Natural killer cell (primary cell): ENCODE data around the gene EPHX1. TPM values are rescaled to one million over a fixed set of nuclear protein-coding genes. Genes with fewer than 3 reads are reported as not detected.
"Not testable (repeated sequence)": the region's sequence is repeated elsewhere in the genome, so short reads cannot be mapped to it uniquely, and the experiment has no call there.

Experiments
- ATAC-seq, 3 donors: fragments of 150-1000 bp in 2 of 3; fragments of 200-7000 bp in 1 of 3; cut with Tn5 transposase; 1 replicate in 1 of 3; 2 replicates in 2 of 3; pipeline ENCODE4 v1.10.0; 2021; ENCODE audit warnings: mild to moderate bottlenecking in 2 of 3, moderate library complexity in 2 of 3
- DNase-seq, 2 donors: peaks; one replicate each; pipeline versions ENCODE4 v3.0.0 to v3.0.0-alpha.2; 2013 to 2021; ENCODE audit warnings: mixed read lengths in 1 of 2
- H3K27ac ChIP-seq: one replicate; pipeline ENCODE4 v1.5.1; 2013; ENCODE audit warnings: mild to moderate bottlenecking, low read length
- H3K27me3 ChIP-seq: one replicate; pipeline ENCODE4 v1.6.1; 2013; ENCODE audit warnings: low read length; ENCODE audit not compliant: control insufficient read depth, insufficient read depth
- H3K36me3 ChIP-seq: one replicate; pipeline ENCODE4 v1.6.1; 2013; ENCODE audit warnings: low read length; ENCODE audit not compliant: control insufficient read depth, insufficient read depth
- H3K4me1 ChIP-seq: one replicate; pipeline ENCODE4 v1.6.1; 2013; ENCODE audit warnings: low read length; ENCODE audit not compliant: control insufficient read depth, insufficient read depth
- H3K4me3 ChIP-seq: one replicate; pipeline ENCODE4 v1.5.1; 2013; ENCODE audit warnings: low read length
- H3K9me3 ChIP-seq: one replicate; pipeline ENCODE4 v1.6.1; 2013; ENCODE audit warnings: low read length; ENCODE audit not compliant: control insufficient read depth, insufficient read depth
- H3K27ac Mint-ChIP-seq, 2 donors: one replicate each; pipeline ENCODE4 v1.8.0; 2022; ENCODE audit warnings: mild to moderate bottlenecking in 2 of 2, mixed read lengths in 2 of 2, moderate library complexity in 1 of 2
- H3K27me3 Mint-ChIP-seq, 2 donors: one replicate each; pipeline ENCODE4 v1.8.0; 2022; ENCODE audit warnings: low read depth in 2 of 2, mixed read lengths in 2 of 2
- H3K36me3 Mint-ChIP-seq: one replicate; pipeline ENCODE4 v1.8.0; 2022; ENCODE audit warnings: mixed read lengths
- H3K4me1 Mint-ChIP-seq, 2 donors: one replicate each; pipeline ENCODE4 v1.8.0; 2022; ENCODE audit warnings: mixed read lengths in 2 of 2
- H3K4me3 Mint-ChIP-seq: one replicate; pipeline ENCODE4 v1.8.0; 2022; ENCODE audit warnings: mild to moderate bottlenecking, moderate library complexity, mixed read lengths
- H3K9me3 Mint-ChIP-seq, 2 donors: one replicate each; pipeline ENCODE4 v1.8.0; 2022; ENCODE audit warnings: mixed read lengths in 2 of 2
- WGBS: methylation state at CpG from one replicate; pipeline ENCODE4 v1.1.7; 2013; ENCODE audit warnings: missing lambda C conversion rate; ENCODE audit not compliant: insufficient coverage; 5-methylcytosine and 5-hydroxymethylcytosine counted together
- intact Hi-C: fragments of 100-400 bp; cut with micrococcal nuclease; formaldehyde crosslinking; loops from one replicate; pipeline ENCODE4 v1.14.2; 2022
- total RNA-seq, 4 donors: library from RNA; stranded (reverse); fragments of 120-200 nt in 1 of 4; gene quantifications; one replicate each; pipeline versions ENCODE4 v1.2.3 to v1.2.4, GENCODE V29; 2013 to 2022
- TF ChIP-seq, protein P1 (sequence below): fragments of 200-600 bp; IDR thresholded peaks from one replicate; pipeline ENCODE4 v1.8.0; 2022; ENCODE audit warnings: antibody characterized with exemption

Gene EPHX1
- total RNA-seq, 3 donors from 2014 or later (not counting 1 experiment from before 2014, with no cell fraction given): 1.1 to 2.3 (median 1.5) TPM

DNA sequence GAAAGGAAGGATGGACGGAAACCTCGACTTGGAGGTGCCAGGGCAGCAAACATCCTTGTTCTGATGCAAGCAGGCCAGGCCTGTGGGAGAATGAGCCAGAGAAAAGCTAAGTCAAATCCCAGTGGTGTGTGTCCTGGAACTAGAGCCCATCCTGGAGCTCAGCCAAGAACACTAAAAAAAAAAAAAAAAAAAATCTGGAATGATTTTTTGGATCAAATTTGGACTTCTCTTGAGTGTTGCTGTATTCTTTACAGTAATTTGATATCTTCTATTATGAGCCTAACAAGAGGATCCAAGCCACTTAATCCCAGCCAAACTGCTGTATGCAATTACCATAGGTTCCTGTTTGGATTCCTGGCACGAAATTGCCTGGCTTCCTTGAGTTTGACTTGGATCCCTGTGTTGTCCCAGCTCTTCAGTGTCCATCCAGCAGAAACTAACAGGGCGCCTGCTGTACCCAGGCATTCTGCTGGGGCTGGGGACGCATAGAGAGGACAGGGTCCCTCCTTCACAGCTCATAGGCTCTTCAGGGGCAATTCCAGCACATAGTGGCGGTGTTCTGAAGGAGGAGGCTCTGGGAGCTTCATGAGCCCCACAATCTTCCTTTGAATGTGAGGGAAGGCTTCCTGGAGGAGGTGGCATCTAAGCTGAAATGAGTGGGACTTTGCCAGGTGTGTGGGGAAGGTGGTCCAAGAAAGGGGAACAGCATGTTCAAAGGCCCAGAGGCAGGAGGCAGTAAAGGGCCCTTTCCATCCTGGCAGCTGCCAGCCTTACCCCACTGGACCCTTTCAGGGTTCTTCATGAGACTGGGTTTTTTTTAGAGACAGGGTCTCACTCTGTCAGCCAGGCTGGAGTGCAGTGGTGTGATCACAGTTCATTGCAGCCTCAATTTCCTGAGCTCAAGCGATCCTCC, 24.7 kb downstream of the EPHX1 start:
- Mint-ChIP-seq H3K36me3 (no peaks in the 10 kb centered on the region), H3K27ac (no peak overlapping the region), H3K4me1 (no peaks in the 10 kb centered on the region), H3K9me3 (no peaks in the 10 kb centered on the region), H3K27me3 (no peaks in the 10 kb centered on the region), H3K4me3 (no peak overlapping the region)
- Histone ChIP-seq H3K4me3 (no peak overlapping the region), H3K36me3 (no peaks in the 10 kb centered on the region), H3K27me3 (no peaks in the 10 kb centered on the region), H3K27ac (no peak overlapping the region), H3K4me1 (no peaks in the 10 kb centered on the region), H3K9me3 (no peaks in the 10 kb centered on the region)
- 92% methylated on average over 7 of the region's 7 CpGs for WGBS
- DNase-seq (no peak), ATAC-seq (no peak)
- intact Hi-C loops: no loop called here
- TF ChIP-seq, protein P1, sequence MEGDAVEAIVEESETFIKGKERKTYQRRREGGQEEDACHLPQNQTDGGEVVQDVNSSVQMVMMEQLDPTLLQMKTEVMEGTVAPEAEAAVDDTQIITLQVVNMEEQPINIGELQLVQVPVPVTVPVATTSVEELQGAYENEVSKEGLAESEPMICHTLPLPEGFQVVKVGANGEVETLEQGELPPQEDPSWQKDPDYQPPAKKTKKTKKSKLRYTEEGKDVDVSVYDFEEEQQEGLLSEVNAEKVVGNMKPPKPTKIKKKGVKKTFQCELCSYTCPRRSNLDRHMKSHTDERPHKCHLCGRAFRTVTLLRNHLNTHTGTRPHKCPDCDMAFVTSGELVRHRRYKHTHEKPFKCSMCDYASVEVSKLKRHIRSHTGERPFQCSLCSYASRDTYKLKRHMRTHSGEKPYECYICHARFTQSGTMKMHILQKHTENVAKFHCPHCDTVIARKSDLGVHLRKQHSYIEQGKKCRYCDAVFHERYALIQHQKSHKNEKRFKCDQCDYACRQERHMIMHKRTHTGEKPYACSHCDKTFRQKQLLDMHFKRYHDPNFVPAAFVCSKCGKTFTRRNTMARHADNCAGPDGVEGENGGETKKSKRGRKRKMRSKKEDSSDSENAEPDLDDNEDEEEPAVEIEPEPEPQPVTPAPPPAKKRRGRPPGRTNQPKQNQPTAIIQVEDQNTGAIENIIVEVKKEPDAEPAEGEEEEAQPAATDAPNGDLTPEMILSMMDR: no peak

DNA sequence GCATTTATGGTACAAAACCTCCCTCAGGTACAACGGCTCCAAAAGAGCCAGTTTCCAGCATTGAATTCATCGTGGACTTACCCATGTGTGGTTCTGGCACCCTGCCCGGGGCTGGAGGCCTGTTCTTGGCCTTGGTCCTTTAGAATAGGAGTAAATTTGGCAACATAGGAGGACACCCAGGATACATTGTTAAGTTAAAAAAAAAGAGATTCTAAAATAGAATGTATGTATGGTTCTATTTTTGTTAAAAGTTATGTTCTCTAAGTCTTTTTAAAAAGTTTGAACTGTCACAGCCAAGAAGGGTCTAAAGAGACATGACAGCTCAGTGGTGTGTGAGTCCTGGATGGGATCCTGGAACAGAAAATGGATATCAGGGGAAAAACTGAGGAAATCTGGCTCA, 25.9 kb downstream of the EPHX1 start:
- Histone ChIP-seq H3K27me3 (no peaks in the 10 kb centered on the region), H3K4me1 (no peaks in the 10 kb centered on the region), H3K27ac (no peak overlapping the region), H3K9me3 (no peaks in the 10 kb centered on the region), H3K36me3 (no peaks in the 10 kb centered on the region), H3K4me3 (no peak overlapping the region)
- TF ChIP-seq, protein P1: no peak
- Mint-ChIP-seq H3K4me1 (peaks cover 0 to 3% of the 10 kb centered on the region in 2 donors), H3K27ac (no peak overlapping the region), H3K9me3 (no peaks in the 10 kb centered on the region), H3K27me3 (no peaks in the 10 kb centered on the region), H3K36me3 (no peaks in the 10 kb centered on the region), H3K4me3 (no peak overlapping the region)
- DNase-seq (no peak), ATAC-seq (no peak)
- WGBS: 84% methylated on average over 3 of the region's 3 CpGs
- intact Hi-C loops: no loop called here

DNA sequence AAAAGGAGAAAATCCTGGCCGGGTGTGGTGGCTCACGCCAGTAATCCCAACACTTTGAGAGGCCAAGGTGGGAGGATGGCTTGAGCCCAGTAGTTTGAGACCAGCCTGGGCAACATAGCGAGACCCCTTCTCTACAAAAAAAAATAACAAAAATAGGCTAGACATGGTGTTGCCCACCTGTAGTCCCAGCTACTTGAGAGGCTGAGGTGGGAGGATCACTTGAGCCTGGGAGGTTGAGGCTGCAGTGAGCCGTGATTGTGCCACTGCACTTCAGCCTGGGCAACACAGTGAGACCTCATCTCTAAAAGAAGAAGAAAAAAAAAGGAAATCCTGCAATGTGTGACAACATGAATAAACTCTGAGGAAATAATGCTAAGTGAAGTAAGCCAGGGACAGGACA, 26.4 kb downstream of the EPHX1 start:
- 97% methylated on average over 3 of the region's 4 CpGs for WGBS
- not testable (repeated sequence) for DNase-seq

DNA sequence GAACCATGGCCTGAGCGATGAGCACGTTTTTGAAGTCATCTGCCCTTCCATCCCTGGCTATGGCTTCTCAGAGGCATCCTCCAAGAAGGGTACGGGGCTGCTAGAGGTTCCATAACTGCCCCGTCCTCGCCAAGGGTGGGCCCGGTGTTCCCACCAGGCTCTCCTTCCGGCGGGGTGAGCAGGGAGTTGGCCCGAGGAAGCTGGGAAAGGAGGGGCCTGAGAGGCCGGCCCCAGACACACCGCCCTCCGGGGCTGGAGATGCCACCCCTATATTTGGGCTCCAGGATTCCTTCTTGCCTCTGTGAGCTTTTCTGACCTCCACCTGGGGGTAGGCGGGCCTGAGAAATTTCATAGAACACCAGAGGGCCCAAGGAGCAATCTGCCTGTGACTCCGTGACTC, 28.9 kb downstream of the EPHX1 start:
- ATAC-seq (no peak), DNase-seq (no peak)
- no peaks in the 10 kb centered on the region for H3K27me3 Mint-ChIP-seq
- no peaks in the 10 kb centered on the region for H3K9me3 Mint-ChIP-seq
- Histone ChIP-seq H3K4me1 (peaks cover 9% of the 10 kb centered on the region), H3K27me3 (no peaks in the 10 kb centered on the region), H3K4me3 (no peak overlapping the region), H3K27ac (no peak overlapping the region), H3K36me3 (no peaks in the 10 kb centered on the region), H3K9me3 (no peaks in the 10 kb centered on the region)
- H3K36me3 Mint-ChIP-seq: no peaks in the 10 kb centered on the region
- H3K4me1 Mint-ChIP-seq: peaks cover 0 to 11% of the 10 kb centered on the region in 2 donors
- H3K4me3 Mint-ChIP-seq: no peak overlapping the region
- peak overlapping the region in 1 of 2 donors; percentile 42 for H3K27ac Mint-ChIP-seq
- TF ChIP-seq, protein P1: no peak
- 93% methylated on average over 14 of the region's 14 CpGs for WGBS
- intact Hi-C loops: no loop called here

More for the DNA sequence above, 26.4 kb downstream of the EPHX1 start:
- H3K9me3 ChIP-seq, H3K36me3 Mint-ChIP-seq, intact Hi-C loops, H3K4me3 ChIP-seq, H3K9me3 Mint-ChIP-seq, H3K27me3 Mint-ChIP-seq, H3K27ac Mint-ChIP-seq, H3K27ac ChIP-seq, H3K27me3 ChIP-seq, H3K4me1 Mint-ChIP-seq, H3K36me3 ChIP-seq, H3K4me3 Mint-ChIP-seq, ATAC-seq, H3K4me1 ChIP-seq: not testable (repeated sequence)
